Measurements from ENCODE around the gene IL1B.

IL1B gene

DNA sequence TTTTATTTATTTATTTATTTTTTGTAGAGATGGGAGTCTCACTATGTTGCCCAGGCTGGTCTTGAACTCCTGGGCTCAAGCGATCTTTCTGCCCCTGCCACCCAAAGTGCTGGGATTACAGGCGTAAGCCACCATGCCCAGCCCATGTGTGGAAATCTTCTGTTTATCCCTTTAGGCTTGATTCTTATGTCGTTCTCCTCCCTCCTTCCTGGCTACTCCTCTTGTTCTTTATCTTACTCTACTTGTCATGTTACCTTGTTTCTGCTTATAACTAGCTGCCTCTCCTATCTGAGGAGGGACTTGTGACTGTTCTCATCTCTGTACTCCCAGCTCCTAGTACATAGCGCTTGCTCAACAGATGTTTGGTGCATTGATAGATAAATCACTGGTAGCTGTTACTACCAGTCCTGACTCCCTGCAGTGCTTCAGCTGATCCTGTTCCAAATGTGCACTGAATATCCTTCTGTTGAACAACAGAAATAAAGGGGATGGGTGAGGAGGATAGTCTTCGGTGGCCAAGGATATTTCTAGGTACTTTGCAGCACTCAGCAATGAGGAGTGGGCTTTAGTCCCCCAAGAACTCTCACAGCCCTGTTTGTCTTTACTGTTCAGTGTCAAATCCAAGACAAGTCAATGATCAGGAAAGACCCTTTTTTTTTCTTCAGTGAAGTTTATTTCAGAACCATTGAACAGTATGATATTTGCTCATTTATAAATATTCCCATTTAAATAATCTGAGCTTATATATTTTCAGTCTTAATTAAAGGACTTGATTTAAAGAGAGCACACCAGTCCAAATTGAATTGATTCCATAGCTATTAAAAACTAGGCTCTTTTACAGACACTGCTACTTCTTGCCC, 7.2 kb downstream of the IL1B start:
- DNase-seq (ENCODE audit: insufficient read length, low spot score) (no peak), FAIRE-seq (no peak)
- no peak for TF ChIP-seq POLR2A (IDR thresholded peaks at IDR 0.05; ENCODE audit: low read depth, low read length)

DNA sequence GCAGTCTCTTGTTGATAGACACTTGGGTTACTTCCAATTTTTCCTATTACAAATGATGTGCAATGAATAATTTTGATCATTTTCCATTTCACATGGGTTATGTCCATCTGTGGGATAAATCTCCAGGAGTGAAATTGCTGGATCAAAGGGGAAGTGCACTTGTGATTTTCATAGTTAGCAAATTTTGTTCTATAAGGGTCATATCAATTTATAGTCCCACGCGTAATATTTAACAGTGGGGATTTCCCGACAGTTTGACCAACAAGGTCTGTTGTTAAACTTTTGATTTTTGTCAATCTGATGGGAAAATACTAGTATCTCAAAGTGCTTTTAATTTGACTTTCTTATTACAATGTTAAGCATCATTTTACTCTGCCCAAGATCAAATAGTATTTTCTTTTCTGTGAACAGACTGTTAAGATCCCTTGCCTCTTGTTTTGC, 8.3 kb downstream of the IL1B start:
- FAIRE-seq = no peak
- TF ChIP-seq POLR2A (IDR thresholded peaks at IDR 0.05; ENCODE audit: low read depth, low read length) = no peak
- no peak for DNase-seq (ENCODE audit: insufficient read length, low spot score)

DNA sequence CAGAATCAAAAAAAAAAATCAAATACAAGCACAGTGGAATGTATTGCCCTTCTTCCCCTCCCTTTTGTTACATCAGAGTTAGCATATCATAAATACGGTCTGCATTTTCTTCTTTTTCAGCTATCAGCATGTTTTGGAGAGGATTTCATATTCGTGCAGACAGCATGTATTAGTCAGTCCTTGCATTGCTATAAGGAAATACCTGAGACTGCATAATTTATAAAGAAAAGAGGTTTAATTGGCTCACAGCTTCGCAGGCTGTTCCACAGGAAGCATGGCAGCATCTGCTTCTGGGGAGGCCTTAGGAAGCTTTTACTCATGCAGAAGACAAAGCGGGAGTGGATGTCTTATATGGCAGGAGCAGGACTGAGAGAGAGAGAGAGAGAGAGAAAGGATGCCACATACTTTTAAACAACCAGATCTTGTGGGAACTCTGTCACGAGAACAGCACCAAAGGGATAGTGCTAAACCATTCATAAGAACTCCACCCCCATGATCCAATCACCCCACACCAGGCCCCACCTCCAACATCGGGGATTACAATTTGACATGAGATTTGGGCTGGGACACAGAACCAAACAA, 8.9 kb downstream of the IL1B start:
- no peak for TF ChIP-seq POLR2A (IDR thresholded peaks at IDR 0.05; ENCODE audit: low read depth, low read length)
- FAIRE-seq (no peak), DNase-seq (ENCODE audit: insufficient read length, low spot score) (no peak)

DNA sequence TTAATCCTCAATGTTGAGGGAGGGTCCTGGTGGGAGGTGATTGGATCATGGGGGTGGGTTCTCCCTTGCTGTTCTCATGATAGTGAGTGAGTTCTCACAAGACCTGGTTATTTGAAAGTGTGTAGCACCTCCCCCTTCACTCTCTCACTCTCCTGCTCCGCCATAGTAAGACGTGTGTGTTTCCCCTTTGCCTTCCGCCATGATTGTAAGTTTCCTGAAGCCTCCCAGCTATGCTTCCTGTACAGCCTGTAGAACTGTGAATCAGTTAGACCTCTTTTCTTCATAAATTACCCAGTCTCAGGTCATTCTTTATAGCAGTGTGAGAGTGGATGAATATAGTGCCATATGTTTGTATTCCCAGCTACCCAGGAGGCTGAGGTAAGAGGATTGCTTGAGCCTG, 9.6 kb downstream of the IL1B start:
- no peak for DNase-seq (ENCODE audit: insufficient read length, low spot score)
- no peak for TF ChIP-seq POLR2A (IDR thresholded peaks at IDR 0.05; ENCODE audit: low read depth, low read length)
- no peak for FAIRE-seq

DNA sequence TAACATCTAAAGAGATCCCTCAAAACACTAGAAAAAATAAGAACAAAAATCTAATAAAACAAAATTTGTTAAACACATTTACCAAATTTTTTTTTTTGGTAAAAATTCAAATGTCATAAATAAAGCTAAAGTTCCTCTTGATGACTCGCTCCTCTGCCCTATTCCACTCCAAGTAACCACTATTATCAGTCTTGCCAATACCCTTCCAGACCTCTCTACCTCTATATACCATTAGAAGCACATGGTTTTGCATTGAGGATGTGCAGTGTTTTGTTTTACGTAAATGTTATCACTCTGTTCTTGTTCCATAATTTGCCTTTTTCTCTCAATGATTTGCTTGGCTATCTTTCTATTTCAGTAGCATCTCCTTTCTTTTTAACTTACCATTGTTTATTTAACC, 10.9 kb downstream of the IL1B start:
- FAIRE-seq (no peak), DNase-seq (ENCODE audit: insufficient read length, low spot score) (no peak)
- no peak for TF ChIP-seq POLR2A (IDR thresholded peaks at IDR 0.05; ENCODE audit: low read depth, low read length)

DNA sequence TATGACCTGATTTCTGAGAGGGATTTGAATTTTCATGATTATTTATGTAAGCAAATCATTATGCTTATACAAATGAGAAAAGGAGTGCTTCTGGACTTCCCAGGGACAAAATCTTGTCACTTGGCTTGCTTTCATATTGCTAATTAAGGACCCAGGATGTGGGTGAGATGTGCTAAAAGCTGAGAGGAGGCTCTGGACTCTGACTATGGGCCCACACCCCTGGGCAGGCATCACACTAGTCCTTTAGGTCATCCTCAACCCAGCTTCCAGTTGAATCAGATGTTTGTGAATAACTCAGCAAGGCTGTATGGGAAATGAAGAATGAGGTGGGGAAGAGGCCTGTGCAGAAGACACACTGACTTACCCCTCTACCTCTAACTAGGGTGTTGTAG, 11.9 kb downstream of the IL1B start:
- no peak for TF ChIP-seq POLR2A (IDR thresholded peaks at IDR 0.05; ENCODE audit: low read depth, low read length)
- no peak for DNase-seq (ENCODE audit: insufficient read length, low spot score)
- FAIRE-seq = no peak

DNA sequence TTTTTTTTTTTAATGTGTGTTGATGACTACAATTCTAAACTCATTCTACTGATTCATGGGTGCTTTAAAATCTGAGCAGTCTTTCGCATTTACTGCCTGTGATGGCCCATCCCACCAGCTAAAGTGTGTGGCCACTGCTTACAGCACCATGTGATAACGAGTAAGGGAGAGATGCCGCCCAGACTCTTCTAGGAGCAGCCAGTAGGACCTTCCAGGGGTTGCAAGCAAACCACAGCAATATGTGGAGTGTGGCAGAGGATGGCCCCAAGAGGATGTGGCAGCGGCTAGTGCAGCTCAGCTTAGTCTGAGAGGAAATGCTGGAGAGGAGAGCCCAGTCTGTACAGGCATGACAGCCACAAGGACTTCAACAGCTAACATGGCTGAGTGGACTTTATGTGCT, 14.9 kb downstream of the IL1B start:
- no peak for DNase-seq (ENCODE audit: insufficient read length, low spot score)
- TF ChIP-seq POLR2A (IDR thresholded peaks at IDR 0.05; ENCODE audit: low read depth, low read length) = no peak
- no peak for FAIRE-seq

DNA sequence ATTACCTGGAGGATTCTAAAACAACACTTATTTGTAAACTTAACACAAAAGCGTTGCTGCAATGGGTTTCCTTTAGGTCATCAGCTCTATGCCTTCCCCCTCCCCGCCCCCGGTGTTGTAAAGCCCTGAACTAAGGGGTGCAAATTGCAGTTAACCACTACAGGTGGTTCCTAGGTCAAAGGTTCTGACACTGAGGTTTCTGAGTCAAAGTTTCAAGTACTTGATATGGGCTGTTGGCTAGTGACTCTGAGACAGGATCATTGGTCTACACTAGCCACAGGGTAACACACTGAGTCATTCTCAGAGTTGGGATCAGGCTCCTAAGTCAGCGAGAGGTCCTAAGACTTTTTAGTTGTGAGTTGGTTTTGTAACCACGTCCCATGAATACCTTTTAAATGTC, 15.4 kb downstream of the IL1B start:
- no peak for FAIRE-seq
- DNase-seq (ENCODE audit: insufficient read length, low spot score) = no peak
- TF ChIP-seq POLR2A (IDR thresholded peaks at IDR 0.05; ENCODE audit: low read depth, low read length) = no peak

DNA sequence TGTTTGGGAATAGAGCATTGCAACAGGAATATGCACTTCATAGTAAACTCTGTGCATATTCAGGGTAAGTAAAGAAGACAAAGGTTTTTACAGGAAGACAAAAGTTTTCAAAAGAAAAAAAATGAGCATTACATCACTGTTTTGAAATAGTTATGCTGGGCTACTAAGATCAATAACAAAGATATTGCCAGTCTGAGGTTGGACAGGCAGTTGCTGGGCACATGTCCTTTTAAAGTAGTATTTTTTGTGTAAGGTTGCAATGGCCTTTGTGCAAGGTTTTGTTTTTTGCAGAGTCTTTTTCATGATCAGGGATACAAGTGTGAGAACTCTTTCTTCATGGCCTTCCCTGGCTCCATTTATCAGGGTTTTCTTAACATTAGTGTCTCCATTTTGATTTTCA, 16.2 kb downstream of the IL1B start:
- FAIRE-seq (no peak), DNase-seq (ENCODE audit: insufficient read length, low spot score) (no peak)
- no peak for TF ChIP-seq POLR2A (IDR thresholded peaks at IDR 0.05; ENCODE audit: low read depth, low read length)

DNA sequence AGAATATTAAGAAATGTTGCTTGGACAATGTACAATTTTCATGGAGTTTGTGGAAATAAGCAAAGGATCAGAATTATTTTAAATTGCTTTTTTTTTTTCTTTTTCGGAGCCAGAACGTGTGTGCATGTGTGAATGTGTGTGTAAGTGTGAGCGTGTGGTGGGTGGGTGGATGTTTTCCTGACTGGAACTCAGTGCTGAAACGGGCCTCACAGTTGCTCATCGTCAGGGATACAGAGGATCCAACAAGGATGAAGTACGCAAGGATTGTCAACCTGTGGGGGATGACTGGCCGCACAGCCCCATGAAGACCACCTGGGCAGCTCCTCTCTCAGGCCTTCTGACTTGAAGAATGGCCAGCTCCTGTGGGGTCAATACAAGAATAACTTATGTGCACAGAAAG, 17.5 kb downstream of the IL1B start:
- DNase-seq (ENCODE audit: insufficient read length, low spot score) (no peak), FAIRE-seq (no peak)
- TF ChIP-seq POLR2A (IDR thresholded peaks at IDR 0.05; ENCODE audit: low read depth, low read length) = no peak

DNA sequence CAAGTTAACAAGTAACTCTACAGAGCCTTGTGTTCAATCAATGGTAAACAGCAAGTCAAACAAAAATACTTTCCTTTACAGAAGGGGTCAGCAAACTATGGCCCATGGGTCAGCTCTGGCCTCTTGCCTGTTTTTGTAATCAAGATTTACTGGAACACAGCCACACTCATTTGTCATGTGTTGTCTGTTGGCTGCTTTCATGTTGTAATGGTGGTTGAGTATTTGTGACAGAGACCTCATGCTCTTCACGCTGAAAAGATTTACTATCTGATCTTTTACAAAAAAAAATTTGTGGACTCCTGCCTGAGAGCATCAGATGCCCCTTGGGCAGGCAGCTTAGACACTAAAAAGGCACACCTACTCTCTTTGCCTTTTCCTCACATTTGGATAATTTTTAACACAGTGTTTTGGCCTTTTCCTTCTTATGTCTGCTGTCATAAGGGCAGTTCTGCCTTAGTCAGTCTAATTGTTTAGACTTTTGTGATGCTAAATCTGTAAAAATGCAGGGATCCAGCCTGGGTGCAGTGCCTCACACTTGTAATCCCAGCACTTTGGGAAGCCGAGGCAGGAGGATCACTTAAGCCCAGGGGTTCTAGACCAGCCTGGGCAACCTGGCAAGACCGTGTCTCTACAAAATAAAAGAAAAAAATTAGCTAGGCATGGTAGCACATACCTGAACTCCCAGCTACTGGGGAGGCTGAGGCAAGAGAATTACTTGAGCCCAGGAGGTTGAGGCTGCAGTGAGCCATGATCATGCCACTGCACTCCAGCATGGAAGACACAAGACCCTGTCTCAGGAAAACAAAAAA, 18.3 kb downstream of the IL1B start:
- DNase-seq (ENCODE audit: insufficient read length, low spot score) (no peak), FAIRE-seq (no peak)
- TF ChIP-seq POLR2A (IDR thresholded peaks at IDR 0.05; ENCODE audit: low read depth, low read length) = no peak

DNA sequence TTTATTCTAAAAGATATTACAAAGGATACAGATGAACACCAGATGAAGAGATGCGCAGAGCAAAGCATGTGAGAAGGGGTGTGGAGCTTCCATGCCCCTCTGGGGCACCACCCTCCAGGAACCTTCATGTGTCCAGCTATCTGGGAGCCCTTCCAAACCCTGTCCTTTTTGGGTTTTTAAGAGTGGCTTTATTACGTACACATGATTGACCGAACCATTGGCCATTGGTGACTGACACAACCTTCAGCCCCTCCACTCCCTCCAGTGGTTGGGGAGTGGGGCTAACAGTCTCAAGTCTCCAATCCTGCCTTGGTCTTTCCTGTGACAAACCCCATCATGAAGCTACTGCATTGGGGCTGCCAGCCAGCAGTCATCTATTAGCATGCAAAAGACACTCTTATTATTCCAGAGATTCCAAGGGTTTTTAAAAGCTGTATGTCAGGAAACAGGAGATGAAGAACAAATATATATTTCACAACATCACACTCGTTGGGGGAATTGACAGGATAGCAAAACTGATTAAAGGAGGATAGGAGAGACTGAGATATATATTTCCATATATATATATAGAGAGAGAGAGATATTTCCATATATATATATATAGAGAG, 19.4 kb downstream of the IL1B start:
- DNase-seq (ENCODE audit: insufficient read length, low spot score) = no peak
- FAIRE-seq = no peak
- no peak for TF ChIP-seq POLR2A (IDR thresholded peaks at IDR 0.05; ENCODE audit: low read depth, low read length)

DNA sequence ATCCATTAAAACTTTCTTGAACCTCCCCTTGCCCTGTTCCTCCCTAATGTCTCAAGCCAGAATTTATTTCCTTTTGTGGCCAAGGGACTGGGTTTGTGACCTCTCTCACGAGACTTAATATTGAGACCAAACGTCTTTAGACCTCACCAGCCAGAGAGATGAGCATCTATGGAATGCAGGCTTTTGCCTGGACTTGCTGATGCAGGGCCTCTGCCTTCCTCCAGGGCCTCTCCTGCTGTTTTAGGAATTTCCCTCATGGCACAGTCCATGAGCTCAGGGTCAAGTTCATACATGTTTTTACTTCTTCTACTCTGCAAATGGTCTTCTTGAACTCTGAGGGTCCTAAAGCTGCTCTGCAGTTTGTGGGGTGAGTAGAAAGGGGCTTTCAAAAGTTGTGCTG, 22.3 kb downstream of the IL1B start:
- DNase-seq (ENCODE audit: insufficient read length, low spot score) (peak; percentile 51), FAIRE-seq (peak; percentile 36)
- TF ChIP-seq POLR2A (IDR thresholded peaks at IDR 0.05; ENCODE audit: low read depth, low read length) = no peak

All from H54 (cell line).